VCaP (cell line): Measurements from ENCODE around the gene ECSIT.

Source experiments
- H3K27ac ChIP-seq: fragments of 450-650 bp; 2 replicates; pipeline ENCODE4 v1.5.1; 2017
- TF ChIP-seq, protein P1 (sequence below): fragments of 450-650 bp; conservative IDR thresholded peaks from 2 replicates; pipeline ENCODE4 v1.5.1; 2017; ENCODE audit warnings: mild to moderate bottlenecking, moderate library complexity

The ECSIT gene

DNA sequence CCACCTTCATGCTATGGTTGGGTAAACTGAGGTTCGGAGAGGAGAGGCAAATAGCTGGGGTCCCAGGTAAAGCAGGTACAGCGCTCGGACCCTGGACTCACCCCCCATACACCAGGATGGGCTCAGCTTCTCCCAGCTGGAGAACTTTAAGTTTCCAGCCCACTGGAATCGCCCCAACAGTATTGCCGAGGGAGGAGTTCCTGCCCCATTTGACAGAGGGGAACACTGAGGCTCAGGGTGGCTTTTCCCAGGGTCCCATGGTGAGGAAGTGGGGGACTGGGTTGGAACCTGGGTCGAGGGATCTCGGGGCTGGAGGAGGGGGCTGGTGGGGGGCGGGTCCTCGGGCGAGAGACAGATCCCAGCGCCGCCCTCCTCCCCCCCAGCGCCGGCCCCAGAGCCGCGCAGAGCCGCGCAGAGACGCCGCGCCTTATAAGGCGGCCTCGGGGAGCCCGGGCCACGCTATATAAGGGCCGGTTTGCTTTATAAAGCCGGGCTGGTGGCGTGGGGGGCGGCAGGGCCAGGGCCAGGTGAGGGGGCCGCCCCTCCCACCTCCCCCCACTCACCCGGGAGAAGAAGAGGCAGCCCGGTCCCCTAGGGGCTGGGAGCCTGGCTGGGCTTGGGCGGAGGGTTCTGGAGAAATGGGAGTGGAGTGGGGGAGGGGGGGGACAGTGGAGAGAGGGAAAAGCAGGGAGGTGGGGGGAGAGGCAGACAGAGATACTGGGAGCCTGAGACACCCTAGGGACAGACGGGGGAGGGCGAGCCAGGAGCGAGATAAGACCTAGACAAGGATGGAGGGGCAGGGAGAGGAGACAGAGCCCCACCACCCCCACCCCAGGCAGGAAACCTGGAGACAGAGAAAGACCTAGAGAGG is 10.8 kb upstream of the ECSIT start:
- no peak overlapping the region for H3K27ac ChIP-seq
- TF ChIP-seq, protein P1, sequence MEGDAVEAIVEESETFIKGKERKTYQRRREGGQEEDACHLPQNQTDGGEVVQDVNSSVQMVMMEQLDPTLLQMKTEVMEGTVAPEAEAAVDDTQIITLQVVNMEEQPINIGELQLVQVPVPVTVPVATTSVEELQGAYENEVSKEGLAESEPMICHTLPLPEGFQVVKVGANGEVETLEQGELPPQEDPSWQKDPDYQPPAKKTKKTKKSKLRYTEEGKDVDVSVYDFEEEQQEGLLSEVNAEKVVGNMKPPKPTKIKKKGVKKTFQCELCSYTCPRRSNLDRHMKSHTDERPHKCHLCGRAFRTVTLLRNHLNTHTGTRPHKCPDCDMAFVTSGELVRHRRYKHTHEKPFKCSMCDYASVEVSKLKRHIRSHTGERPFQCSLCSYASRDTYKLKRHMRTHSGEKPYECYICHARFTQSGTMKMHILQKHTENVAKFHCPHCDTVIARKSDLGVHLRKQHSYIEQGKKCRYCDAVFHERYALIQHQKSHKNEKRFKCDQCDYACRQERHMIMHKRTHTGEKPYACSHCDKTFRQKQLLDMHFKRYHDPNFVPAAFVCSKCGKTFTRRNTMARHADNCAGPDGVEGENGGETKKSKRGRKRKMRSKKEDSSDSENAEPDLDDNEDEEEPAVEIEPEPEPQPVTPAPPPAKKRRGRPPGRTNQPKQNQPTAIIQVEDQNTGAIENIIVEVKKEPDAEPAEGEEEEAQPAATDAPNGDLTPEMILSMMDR: no peak

DNA sequence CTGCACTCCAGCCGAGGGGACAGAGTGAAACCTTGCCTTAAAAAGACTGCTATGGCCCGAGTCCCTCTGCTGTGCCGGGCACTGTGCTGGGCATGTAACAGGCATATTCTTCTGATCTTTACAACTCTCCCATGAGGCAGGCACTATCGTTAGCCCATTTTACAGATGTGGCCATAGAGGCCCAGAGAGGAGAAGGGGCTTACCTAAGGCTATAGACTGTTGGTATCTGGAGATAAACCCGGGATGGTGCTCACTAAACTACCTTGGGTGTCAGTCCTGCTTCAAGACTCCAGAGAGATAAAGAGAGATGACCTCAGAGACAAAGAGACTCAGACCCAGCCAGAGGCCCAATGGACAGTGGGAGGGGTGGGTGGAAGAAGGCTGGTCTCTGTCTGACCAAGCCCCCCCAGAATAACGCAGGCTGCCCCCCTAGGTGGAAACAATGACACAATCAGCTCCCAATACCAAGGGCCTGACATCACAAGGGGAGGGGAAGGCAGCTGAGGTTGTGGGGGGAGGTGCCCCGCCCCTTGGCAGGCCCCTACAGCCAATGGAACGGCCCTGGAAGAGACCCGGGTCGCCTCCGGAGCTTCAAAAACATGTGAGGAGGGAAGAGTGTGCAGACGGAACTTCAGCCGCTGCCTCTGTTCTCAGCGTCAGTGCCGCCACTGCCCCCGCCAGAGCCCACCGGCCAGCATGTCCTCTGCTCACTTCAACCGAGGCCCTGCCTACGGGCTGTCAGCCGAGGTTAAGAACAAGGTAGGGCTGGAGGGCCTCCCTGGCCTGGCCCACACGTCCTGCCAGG is 9.5 kb upstream of the ECSIT start, which contains the start of gene CNN1:
TSS of gene CNN1 (plus strand) at position 620 of the 805 bp plus-strand sequence. CDS start at position 697, 77 bp downstream.
- H3K27ac ChIP-seq: no peak within 1 kb of the TSS
- TF ChIP-seq, protein P1: no peak

DNA sequence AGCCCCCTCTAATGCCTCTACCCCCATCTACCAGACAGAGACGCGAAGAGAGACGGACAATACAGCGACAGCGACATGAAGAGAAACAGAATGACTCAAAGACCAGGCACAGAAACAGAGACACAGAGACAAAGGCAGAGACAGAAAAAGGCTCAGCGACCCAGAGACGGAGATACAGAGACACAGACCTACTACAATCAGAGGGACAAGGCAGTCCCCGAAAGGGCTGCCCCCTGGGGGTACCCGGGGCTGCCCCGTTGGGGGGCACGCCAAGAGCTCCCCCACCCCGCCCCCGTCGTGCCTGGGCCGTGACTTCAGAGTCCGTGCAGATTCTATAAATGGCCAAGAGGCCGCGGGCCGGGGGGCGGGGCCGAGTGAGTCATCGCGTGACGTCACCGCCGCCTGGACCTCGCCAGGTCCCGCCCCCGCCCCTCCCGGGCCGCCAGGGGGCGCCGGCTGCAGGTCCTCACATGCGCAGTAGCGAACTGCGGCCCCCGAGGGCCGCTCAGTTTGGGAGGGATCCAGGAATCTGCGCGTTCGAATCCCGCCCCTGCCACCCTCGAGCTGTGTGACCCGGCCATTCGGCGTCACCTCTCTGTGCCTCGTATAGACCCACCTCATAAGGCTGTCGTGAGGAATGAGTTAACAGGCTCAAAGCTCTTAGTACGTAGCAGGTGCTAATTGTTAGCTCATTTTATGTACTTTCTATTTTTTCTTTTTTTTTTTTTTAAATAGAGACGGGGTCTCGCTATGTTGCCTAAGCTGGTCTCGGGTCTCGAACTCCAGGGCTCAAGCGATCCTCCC is 7.1 kb upstream of the ECSIT start:
- no peak overlapping the region; the same call in 1 of the 2 replicates for H3K27ac ChIP-seq

DNA sequence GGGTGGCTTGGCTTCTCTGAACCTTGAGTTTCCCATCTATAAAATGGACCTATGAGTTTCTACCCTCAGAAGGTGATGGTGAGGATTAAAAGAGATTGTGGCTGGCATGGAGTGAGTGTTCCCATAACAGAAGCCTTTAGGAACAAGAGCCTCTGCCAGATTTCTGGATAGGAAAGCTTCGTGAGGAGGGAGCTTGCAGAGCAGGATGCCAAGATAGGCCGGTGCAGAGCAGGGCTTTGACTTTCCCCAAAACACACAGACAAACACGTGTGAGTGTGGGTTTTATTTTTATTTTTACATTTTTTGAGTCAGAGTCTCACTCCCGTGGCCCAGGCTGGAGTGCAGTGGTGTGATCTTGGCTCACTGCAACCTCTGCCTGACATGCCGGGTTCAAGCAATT is 6.0 kb upstream of the ECSIT start:
- TF ChIP-seq, protein P1: no peak
- no peak overlapping the region for H3K27ac ChIP-seq

More for the DNA sequence above, 7.1 kb upstream of the ECSIT start:
- TF ChIP-seq, protein P1: peak; percentile 92

DNA sequence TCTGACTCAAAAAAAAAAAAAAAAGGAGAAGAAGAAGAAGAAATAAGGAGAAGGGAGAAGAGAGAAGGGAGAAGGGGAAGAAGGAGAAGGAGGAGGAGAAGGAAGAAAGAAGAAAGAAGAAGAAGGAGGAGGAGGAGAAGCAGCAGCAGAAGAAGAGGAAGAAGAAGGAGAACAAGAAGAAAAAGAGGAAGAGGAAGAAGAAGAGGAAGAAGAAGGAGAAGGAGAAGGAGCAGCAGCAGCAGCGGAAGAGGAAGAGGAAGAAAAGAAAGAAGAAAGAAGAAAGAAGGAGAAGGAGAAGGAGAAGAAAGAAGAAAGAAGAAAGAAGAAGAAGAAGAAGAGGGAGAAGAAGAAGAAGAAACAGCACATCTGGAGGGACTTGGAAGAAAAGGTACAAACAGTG is 5.6 kb upstream of the ECSIT start:
- TF ChIP-seq, protein P1: no peak
- no peak overlapping the region for H3K27ac ChIP-seq

DNA sequence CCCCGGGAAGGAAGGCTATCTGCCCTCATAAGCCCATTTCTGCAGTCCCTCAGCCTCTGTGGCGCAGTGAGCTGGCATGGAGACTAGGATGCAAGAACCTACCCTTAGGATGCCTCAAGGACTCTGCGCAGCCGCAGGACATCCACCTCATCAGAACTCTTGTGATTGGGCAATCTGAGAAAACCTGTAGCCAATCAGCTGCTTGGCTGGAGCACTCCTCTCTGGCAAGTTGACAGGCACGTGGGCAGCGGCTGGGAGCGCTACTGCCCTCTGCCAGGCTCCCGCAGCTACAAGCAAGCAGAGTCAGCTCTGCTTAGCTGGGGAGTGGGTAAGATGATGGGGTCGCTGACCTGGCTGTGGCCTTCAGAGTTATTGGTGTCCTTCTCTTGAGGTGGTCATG is 1.5 kb upstream of the ECSIT start:
- H3K27ac ChIP-seq: no peak overlapping the region
- TF ChIP-seq, protein P1: peak; percentile 18; the same call in 1 of the 2 replicates
